ENCODE results near the gene RGP1. TPM values are rescaled to one million over a fixed set of nuclear protein-coding genes. Genes with fewer than 3 reads are reported as not detected.

The RGP1 gene
- total RNA-seq: 8.6 and 12.1 TPM in 2 replicates

GRCh38 chr9:35748858-35749514 lies at the start of gene RGP1, which contains the start of gene GBA2:
Gene RGP1 (plus strand): TSS chr9:35749287. CDS start chr9:35749756, 469 bp downstream.
Gene GBA2 (minus strand): TSS chr9:35749228. CDS start chr9:35748704, 524 bp downstream.

GRCh38 chr9:35732185-35732799 lies 16.8 kb upstream of the RGP1 start, which contains the start of the genes CREB3 and TLN1:
Gene CREB3 (plus strand): TSS chr9:35732666. CDS start chr9:35732773, 107 bp downstream.
Gene TLN1 (minus strand): TSS chr9:35732195. CDS start chr9:35725694, 6,501 bp downstream.

GRCh38 chr9:35754264-35754663 lies 5.2 kb downstream of the RGP1 start, which contains the start of gene MSMP:
Gene MSMP (minus strand): TSS chr9:35754276. CDS start chr9:35754129, 147 bp downstream.

DNA sequence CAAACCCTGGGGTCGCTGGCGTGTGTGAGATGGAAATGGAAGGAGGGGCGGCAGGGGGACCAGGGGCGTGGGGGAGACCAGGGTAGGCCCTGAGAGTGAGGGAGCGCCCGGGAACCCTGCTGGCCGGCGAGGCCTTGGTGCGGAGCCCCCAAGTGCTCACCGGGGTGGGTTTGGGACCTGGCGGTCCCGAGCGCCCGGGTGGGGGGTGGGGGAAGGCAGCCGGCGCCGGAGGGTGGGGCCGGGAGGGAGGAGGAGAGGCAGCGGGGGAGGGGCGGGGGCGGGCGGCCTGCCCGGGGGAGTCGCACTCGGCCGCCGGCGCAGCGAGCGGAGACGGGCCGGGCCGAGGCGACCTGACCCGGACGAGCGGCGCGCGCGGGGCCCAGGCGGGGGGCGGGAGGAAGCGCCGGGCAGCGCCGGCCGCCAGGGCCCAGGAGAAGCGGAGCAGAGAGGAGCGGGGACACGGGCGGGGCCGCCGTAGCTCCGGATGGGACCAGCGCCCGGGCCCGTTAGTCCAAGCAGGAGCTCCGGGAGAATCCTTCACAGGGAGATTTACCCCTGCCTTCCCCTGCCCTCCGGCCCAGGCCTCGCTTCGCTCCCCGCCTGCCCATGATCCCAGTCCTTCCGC lies 42.3 kb downstream of the RGP1 start, which contains the start of gene NPR2:
Gene NPR2, plus strand, starts transcription at position 295 of the 625 bp plus-strand sequence. CDS start 818 bp downstream, outside the sequence.

Other genes starting within 250 kb of the RGP1 start
- 4.5 and 8.5 TPM in 2 replicates for gene TESK1, start 144.0 kb upstream of the RGP1 start, total RNA-seq
- gene CD72, start 130.9 kb upstream of the RGP1 start, total RNA-seq: 0.13 TPM in 1 of 2 replicates, not detected in the other
- gene SIT1, start 98.4 kb upstream of the RGP1 start, total RNA-seq: not detected in 2 replicates
- gene RMRP, start 91.3 kb upstream of the RGP1 start, total RNA-seq: 15,158 and 208,384 TPM in 2 replicates
- 10.3 and 13.6 TPM in 2 replicates for gene CCDC107, start 91.0 kb upstream of the RGP1 start, total RNA-seq
- gene ARHGEF39, start 84.1 kb upstream of the RGP1 start, total RNA-seq: 0.65 and 1.5 TPM in 2 replicates
- not detected in 2 replicates for gene CA9, start 75.4 kb upstream of the RGP1 start, total RNA-seq
- gene TPM2, start 59.4 kb upstream of the RGP1 start, total RNA-seq: 17.1 and 24.1 TPM in 2 replicates
- 184 and 408 TPM in 2 replicates for gene TLN1, start 17.1 kb upstream of the RGP1 start, total RNA-seq
- gene CREB3, start 16.6 kb upstream of the RGP1 start, total RNA-seq: 39.2 and 57.3 TPM in 2 replicates
- 50.3 and 121 TPM in 2 replicates for gene GBA2, start 59 bp upstream of the RGP1 start, total RNA-seq
- 6.2 and 90.9 TPM in 2 replicates for gene MSMP, start 5.0 kb downstream of the RGP1 start, total RNA-seq
- 3.2 and 4.1 TPM in 2 replicates for gene NPR2, start 42.3 kb downstream of the RGP1 start, total RNA-seq
- 0.32 TPM in 1 of 2 replicates, not detected in the other for gene SPAG8, start 63.0 kb downstream of the RGP1 start, total RNA-seq
- 7.1 and 25.1 TPM in 2 replicates for gene HINT2, start 65.8 kb downstream of the RGP1 start, total RNA-seq
- gene FAM221B, start 79.4 kb downstream of the RGP1 start, total RNA-seq: not detected in 2 replicates
- gene TMEM8B, start 79.9 kb downstream of the RGP1 start, total RNA-seq: 0.16 and 0.57 TPM in 2 replicates
- not detected in 2 replicates for gene OR13J1, start 121.1 kb downstream of the RGP1 start, total RNA-seq
- gene HRCT1, start 156.9 kb downstream of the RGP1 start, total RNA-seq: 0.32 and 3.5 TPM in 2 replicates
- gene SPAAR, start 160.2 kb downstream of the RGP1 start, total RNA-seq: 3.4 and 5.8 TPM in 2 replicates
- 0.06 TPM in 1 of 2 replicates, not detected in the other for gene OR2S2, start 208.9 kb downstream of the RGP1 start, total RNA-seq